BJ (cell line): ENCODE measurements around the gene AP3S1. TPM values are rescaled to one million over a fixed set of nuclear protein-coding genes. Genes with fewer than 3 reads are reported as not detected.

Source experiments
- CTCF ChIA-PET: fragments of 350-600 bp; formaldehyde crosslinking; extraction: SDS; loops from one replicate; lab custom pipeline; 2021; ENCODE audit warnings: antibody characterized with exemption, inconsistent platforms; lab: Yijun Ruan, JAX
- POLR2A ChIA-PET: fragments of 300-600 bp; sonication (Branson Sonifier 250); formaldehyde crosslinking; extraction: SDS; loops from one replicate; lab custom pipeline; 2021; ENCODE audit warnings: antibody characterized with exemption; lab: Charles Lee
- DNase-seq: peaks from one replicate; pipeline ENCODE4 v3.0.0-alpha.2; 2011; ENCODE audit warnings: low read depth
- H3K27me3 ChIP-seq: 2 replicates; pipeline ENCODE4 v1.6.0; 2011; ENCODE audit warnings: low read length; ENCODE audit not compliant: control insufficient read depth, insufficient read depth
- H3K36me3 ChIP-seq: 2 replicates; pipeline ENCODE4 v1.5.1; 2011; ENCODE audit warnings: low read length; ENCODE audit not compliant: control insufficient read depth, insufficient read depth
- H3K4me3 ChIP-seq: 2 replicates; pipeline ENCODE4 v1.5.1; 2011; ENCODE audit warnings: low read depth, mild to moderate bottlenecking, control low read depth, low read length
- CTCF ChIP-seq: IDR thresholded peaks from 2 replicates; pipeline ENCODE4 v1.5.1; 2011; ENCODE audit warnings: low read depth, mild to moderate bottlenecking, control low read depth, inconsistent platforms, low read length, moderate library complexity; ENCODE audit not compliant: insufficient read depth
- polyA plus RNA-seq: library from polyadenylated mRNA; depleted of rRNA; stranded (reverse); fragments of >200 nt; gene quantifications from 2 replicates; pipeline ENCODE4 v1.2.3, GENCODE V29; 2011

AP3S1 gene
- polyA plus RNA-seq, 1 experiment = 27.6 TPM

GRCh38 chr5:115825948-115826347 lies 15.8 kb upstream of the AP3S1 start:
- TF ChIP-seq CTCF = no peak
- DNase-seq = no peak
- POLR2A ChIA-PET = no interaction called here
- Histone ChIP-seq H3K4me3 (no peak overlapping the region), H3K36me3 (no peaks in the 10 kb centered on the region), H3K27me3 (no peaks in the 10 kb centered on the region)
- CTCF ChIA-PET = interaction anchor here (0.6 to 1.5 kb wide), 3 partner anchors 13 to 214 kb away, joined by 3 to 6 read pairs (median 3); no protein-coding TSS in a partner anchor

GRCh38 chr5:115829913-115830312 lies 11.8 kb upstream of the AP3S1 start:
- H3K36me3 ChIP-seq = peaks cover 4% of the 10 kb centered on the region
- no peak overlapping the region for H3K4me3 ChIP-seq
- CTCF ChIA-PET = no interaction called here
- POLR2A ChIA-PET = no interaction called here
- no peaks in the 10 kb centered on the region for H3K27me3 ChIP-seq
- no peak for DNase-seq
- TF ChIP-seq CTCF = no peak

- TF ChIP-seq CTCF = peak; percentile 77
These were observed 10.5 kb upstream of the AP3S1 start for GRCh38 chr5:115831163-115831768.

GRCh38 chr5:115835481-115835880 lies 6.3 kb upstream of the AP3S1 start:
- no peak overlapping the region for H3K4me3 ChIP-seq
- CTCF ChIA-PET = interaction anchor here (0.7 to 1.0 kb wide), 5 partner anchors 63 to 246 kb away, joined by 3 to 5 read pairs (median 3); no protein-coding TSS in a partner anchor
- no peak for TF ChIP-seq CTCF
- no peaks in the 10 kb centered on the region for H3K27me3 ChIP-seq
- POLR2A ChIA-PET = no interaction called here
- peaks cover 5% of the 10 kb centered on the region for H3K36me3 ChIP-seq
- no peak for DNase-seq

More at GRCh38 chr5:115831163-115831768, 10.5 kb upstream of the AP3S1 start:
- H3K4me3 ChIP-seq = no peak overlapping the region
- peaks cover 5% of the 10 kb centered on the region for H3K36me3 ChIP-seq
- ChIA-PET POLR2A (interaction anchor here (0.7 kb wide), 1 partner anchor 196 kb away, joined by 4 read pairs; no protein-coding TSS in a partner anchor), CTCF (interaction anchor here (0.6 to 2.3 kb wide), 10 partner anchors 9 to 770 kb away, joined by 3 to 15 read pairs (median 3); partner anchors contain the start of gene CDO1)
- H3K27me3 ChIP-seq = no peaks in the 10 kb centered on the region
- DNase-seq = no peak

GRCh38 chr5:115838885-115839518 lies 2.7 kb upstream of the AP3S1 start:
- peaks cover 3% of the 10 kb centered on the region for H3K36me3 ChIP-seq
- POLR2A ChIA-PET = no interaction called here
- no peak overlapping the region for H3K4me3 ChIP-seq
- CTCF ChIA-PET = interaction anchor here (0.6 to 3.0 kb wide), 7 partner anchors 13 to 243 kb away, joined by 3 to 18 read pairs (median 3); no protein-coding TSS in a partner anchor
- H3K27me3 ChIP-seq = no peaks in the 10 kb centered on the region
- DNase-seq = no peak
- TF ChIP-seq CTCF = peak; percentile 60
